ENCODE measurements around the gene CATSPERZ.

The CATSPERZ gene

GRCh38 chr11:64287676-64288352 lies 12.3 kb upstream of the CATSPERZ start:
- Mint-ChIP-seq H3K4me3 (no peak overlapping the region), H3K9me3 (no peaks in the 10 kb centered on the region)

DNA sequence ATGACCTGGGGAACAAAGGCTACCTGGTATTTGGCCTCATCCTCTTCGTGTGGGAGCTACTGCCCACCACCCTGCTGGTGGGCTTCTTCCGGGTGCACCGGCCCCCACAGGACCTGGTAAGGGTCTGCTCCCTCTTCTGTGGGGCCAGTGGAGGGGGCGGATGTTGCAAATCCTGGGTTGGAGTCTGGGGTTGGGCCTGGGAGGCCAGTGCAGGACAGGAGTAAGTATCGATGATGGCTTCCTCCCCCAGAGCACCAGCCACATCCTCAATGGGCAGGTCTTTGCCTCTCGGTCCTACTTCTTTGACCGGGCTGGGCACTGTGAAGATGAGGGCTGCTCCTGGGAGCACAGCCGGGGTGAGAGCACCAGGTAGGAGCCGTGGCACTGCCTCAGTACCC lies 11.8 kb upstream of the CATSPERZ start:
- peaks cover 18% of the 10 kb centered on the region for H3K4me1 Mint-ChIP-seq

More at GRCh38 chr11:64287676-64288352, 12.3 kb upstream of the CATSPERZ start:
- H3K27me3 Mint-ChIP-seq = peaks cover 13% of the 10 kb centered on the region
- H3K27ac Mint-ChIP-seq = no peak overlapping the region
- peaks cover 21% of the 10 kb centered on the region for H3K4me1 Mint-ChIP-seq
- ATAC-seq (no peak), DNase-seq (no peak)
- peaks cover 2% of the 10 kb centered on the region for H3K36me3 Mint-ChIP-seq (ENCODE audit: low read depth)

DNA sequence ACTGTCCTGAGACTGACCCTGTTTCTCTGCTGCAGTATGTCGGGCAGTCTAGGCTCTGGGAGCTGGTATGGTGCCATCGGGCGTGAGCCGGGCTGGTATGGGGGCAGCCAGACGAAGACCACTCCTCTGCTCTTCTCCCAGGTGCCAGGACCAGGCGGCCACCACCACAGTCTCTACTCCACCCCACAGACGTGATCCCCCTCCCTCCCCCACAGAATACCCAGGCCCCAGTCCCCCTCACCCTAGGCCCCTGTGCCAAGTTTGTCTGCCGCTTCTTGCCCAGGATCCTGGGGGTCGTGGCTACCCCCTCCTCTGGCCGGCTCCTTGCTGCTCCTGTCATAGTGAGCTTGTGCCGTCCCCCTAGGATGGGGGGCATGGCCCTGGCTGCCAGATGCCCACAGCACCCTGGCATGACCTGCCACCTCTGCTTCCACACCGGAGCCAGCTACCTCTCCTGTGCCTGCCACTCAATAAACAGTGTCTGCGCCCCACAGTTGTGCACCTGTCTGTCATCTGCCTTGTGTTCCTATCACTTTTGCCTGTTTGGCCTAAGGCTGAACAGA lies 11.1 kb upstream of the CATSPERZ start:
- no peak overlapping the region for H3K4me3 Mint-ChIP-seq

More for the DNA sequence above, 11.8 kb upstream of the CATSPERZ start:
- DNase-seq (no peak), ATAC-seq (no peak)
- Mint-ChIP-seq H3K9me3 (no peaks in the 10 kb centered on the region), H3K27me3 (peaks cover 18% of the 10 kb centered on the region), H3K4me3 (no peak overlapping the region), H3K36me3 (ENCODE audit: low read depth) (no peaks in the 10 kb centered on the region), H3K27ac (no peak overlapping the region)

DNA sequence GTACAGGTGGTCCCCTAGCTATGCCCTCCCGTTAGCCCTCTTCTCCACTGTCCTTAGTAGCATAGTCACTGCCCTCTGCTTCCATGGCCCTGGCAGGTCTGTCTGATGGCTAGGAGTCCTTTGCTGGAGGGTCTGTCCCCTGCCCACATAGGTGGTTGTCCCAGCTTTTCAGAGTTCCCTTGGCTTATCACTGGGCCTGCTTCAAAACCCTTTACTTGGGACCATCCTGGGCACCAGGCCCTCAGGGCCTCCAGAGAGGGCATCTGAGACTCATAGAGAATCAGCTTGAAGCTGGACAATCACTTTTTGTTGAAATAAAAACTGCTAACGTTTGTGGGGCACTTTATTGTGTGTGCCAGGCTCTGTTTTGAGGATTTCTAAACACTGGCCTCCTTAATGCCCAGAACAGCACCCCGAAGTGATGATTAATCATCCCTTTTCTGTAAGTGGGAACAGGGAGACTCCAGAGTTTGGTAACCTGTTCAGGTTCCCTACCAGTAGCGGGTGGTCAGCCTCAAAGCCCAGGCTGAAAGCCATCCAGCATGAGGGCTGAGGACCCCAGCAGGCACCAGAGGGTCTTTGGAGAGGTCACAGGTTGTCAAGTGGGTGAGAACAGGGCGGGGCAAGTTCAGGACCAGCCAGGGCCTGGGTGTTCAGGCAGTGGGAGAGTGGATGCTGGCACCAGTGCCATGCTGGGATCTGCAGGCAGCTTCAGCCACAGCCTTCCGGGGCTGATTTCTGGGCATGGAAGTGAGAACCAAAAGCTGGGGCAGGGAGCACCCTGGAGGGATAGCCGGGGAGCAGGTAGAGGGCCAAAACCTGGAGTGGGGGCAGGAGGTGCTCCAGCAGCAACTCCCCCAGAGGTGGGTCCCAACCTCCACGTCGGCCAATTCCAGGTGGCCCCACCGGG lies 9.6 kb upstream of the CATSPERZ start:
- Mint-ChIP-seq H3K4me1 (peaks cover 13% of the 10 kb centered on the region), H3K27ac (no peak overlapping the region), H3K36me3 (ENCODE audit: low read depth) (no peaks in the 10 kb centered on the region), H3K27me3 (peaks cover 37% of the 10 kb centered on the region), H3K4me3 (peak overlapping the region; percentile 34), H3K9me3 (no peaks in the 10 kb centered on the region)
- no peak for ATAC-seq
- no peak for DNase-seq

More for the DNA sequence above, 11.1 kb upstream of the CATSPERZ start:
- H3K36me3 Mint-ChIP-seq (ENCODE audit: low read depth) = no peaks in the 10 kb centered on the region
- peaks cover 25% of the 10 kb centered on the region for H3K27me3 Mint-ChIP-seq
- no peak for ATAC-seq
- DNase-seq = no peak
- H3K27ac Mint-ChIP-seq = no peak overlapping the region
- no peaks in the 10 kb centered on the region for H3K9me3 Mint-ChIP-seq
- peaks cover 15% of the 10 kb centered on the region for H3K4me1 Mint-ChIP-seq

GRCh38 chr11:64291262-64291751 lies 8.9 kb upstream of the CATSPERZ start, which contains the start of gene KCNK4:
Gene KCNK4 (plus strand): TSS chr11:64291302. CDS start chr11:64293019, 1,717 bp downstream.
- H3K27me3 Mint-ChIP-seq = peaks cover 44% of the 10 kb centered on the region
- no peaks in the 10 kb centered on the region for H3K9me3 Mint-ChIP-seq
- peak within 1 kb of the TSS; percentile 34 for H3K4me3 Mint-ChIP-seq
- no peak for ATAC-seq
- H3K36me3 Mint-ChIP-seq (ENCODE audit: low read depth) = no peaks in the 10 kb centered on the region
- DNase-seq = no peak
- no peak within 1 kb of the TSS for H3K27ac Mint-ChIP-seq
- peaks cover 11% of the 10 kb centered on the region for H3K4me1 Mint-ChIP-seq

GRCh38 chr11:64291752-64292459 lies 8.3 kb upstream of the CATSPERZ start:
- H3K27me3 Mint-ChIP-seq = peaks cover 50% of the 10 kb centered on the region
- H3K4me1 Mint-ChIP-seq = peaks cover 5% of the 10 kb centered on the region
- ATAC-seq (no peak), DNase-seq (no peak)
- no peak overlapping the region for H3K4me3 Mint-ChIP-seq
- no peak overlapping the region for H3K27ac Mint-ChIP-seq
- no peaks in the 10 kb centered on the region for H3K36me3 Mint-ChIP-seq (ENCODE audit: low read depth)
- H3K9me3 Mint-ChIP-seq = no peaks in the 10 kb centered on the region

DNA sequence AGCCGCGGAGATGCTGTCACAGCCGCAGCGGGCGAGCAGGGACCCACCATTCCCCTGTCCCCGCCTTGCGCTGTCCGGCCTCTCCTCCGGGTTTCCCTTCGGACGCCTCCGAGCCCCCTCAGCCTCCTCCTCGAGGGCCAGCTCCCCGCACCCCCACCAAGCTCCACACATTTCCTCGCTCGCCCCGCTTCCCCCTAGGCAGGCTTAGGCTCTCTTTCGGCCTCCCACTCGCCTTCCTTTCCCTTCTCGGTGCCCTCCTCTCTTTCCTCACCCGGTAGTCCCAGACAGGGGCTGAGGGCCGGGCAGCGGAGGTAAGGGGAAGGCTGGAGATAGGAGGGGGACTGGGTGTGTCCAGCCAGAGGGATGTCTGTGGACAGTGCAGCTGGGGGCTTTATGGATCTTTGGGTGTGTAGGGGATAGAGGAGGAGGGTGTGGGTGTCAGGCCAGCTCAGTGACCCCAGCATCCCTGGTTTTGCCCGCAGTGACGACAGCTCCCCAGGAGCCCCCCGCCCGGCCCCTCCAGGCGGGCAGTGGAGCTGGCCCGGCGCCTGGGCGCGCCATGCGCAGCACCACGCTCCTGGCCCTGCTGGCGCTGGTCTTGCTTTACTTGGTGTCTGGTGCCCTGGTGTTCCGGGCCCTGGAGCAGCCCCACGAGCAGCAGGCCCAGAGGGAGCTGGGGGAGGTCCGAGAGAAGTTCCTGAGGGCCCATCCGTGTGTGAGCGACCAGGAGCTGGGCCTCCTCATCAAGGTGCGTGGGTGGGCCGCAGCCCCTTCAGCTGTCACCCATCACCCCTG lies 7.5 kb upstream of the CATSPERZ start:
- DNase-seq = no peak
- no peak overlapping the region for H3K4me3 Mint-ChIP-seq
- H3K9me3 Mint-ChIP-seq = no peaks in the 10 kb centered on the region
- peaks cover 5% of the 10 kb centered on the region for H3K4me1 Mint-ChIP-seq
- peaks cover 58% of the 10 kb centered on the region for H3K27me3 Mint-ChIP-seq
- H3K27ac Mint-ChIP-seq = no peak overlapping the region
- no peak for ATAC-seq
- no peaks in the 10 kb centered on the region for H3K36me3 Mint-ChIP-seq (ENCODE audit: low read depth)

DNA sequence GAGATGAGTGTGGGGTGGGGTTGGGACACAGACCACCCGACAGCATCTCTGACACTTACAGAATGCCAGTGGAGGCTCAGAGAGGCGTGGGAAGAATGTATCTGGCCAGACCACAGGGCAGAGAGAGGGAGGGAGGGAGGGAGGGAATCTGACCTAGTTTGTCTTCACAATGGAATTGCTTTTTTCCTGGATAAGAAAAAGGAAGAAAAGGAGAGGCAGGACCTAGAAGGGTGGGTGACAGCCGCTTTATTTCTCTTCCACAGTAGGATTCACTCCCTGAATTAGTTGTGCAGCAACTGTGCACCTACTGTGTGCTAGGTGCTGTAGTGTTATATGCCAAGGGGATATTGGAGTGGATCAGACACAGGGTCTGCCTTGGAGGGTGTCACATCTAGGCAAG lies 5.4 kb upstream of the CATSPERZ start:
- H3K36me3 Mint-ChIP-seq (ENCODE audit: low read depth) = no peaks in the 10 kb centered on the region
- no peak for DNase-seq

DNA sequence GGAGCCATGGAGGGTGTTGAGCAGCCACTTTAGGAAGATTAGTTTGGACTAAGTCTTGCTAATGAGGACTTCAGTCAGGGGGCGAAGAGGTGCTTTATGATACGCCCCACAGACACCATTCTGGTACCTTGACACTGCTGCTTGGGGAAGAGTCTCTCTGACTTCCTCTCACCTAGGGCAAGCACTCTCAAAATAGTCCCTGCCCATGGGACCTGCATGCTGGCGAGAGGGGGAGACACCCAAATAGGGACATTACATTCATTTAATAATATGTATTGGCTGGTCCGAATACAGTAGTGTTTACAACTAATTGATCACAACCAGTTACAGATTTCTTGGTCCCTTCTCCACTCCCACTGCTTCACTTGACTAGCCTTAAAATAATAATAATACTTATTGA lies 4.4 kb upstream of the CATSPERZ start:
- H3K4me3 Mint-ChIP-seq = no peak overlapping the region
- peaks cover 79% of the 10 kb centered on the region for H3K27me3 Mint-ChIP-seq
- ATAC-seq = no peak
- peaks cover 15% of the 10 kb centered on the region for H3K4me1 Mint-ChIP-seq
- no peak for DNase-seq
- H3K9me3 Mint-ChIP-seq = no peaks in the 10 kb centered on the region
- no peaks in the 10 kb centered on the region for H3K36me3 Mint-ChIP-seq (ENCODE audit: low read depth)
- no peak overlapping the region for H3K27ac Mint-ChIP-seq

More for the DNA sequence above, 5.4 kb upstream of the CATSPERZ start:
- H3K9me3 Mint-ChIP-seq = no peaks in the 10 kb centered on the region
- ATAC-seq = no peak
- H3K27me3 Mint-ChIP-seq = peaks cover 78% of the 10 kb centered on the region
- no peak overlapping the region for H3K27ac Mint-ChIP-seq
- peaks cover 10% of the 10 kb centered on the region for H3K4me1 Mint-ChIP-seq
- no peak overlapping the region for H3K4me3 Mint-ChIP-seq

DNA sequence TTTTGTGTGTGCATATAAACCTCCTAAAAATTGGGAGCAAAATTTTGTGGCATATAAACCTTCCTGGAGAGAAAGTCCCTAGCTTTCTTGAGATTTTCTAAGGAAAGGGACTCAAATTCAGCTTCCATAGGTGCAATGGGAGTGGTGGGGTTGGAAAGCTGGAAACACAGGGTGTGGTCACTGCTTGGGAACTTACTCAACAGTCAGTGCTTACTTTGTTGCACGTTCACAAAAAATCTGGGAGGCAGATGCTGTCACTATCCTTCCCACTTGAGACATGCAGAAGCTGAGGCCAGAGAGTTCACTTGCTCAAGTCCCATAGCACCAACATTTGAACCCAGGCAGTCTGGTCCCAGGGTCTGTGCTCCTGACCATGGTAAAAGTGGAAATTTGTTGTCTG lies 3.9 kb upstream of the CATSPERZ start:
- Mint-ChIP-seq H3K36me3 (ENCODE audit: low read depth) (no peaks in the 10 kb centered on the region), H3K27ac (no peak overlapping the region), H3K4me1 (peaks cover 17% of the 10 kb centered on the region), H3K9me3 (no peaks in the 10 kb centered on the region), H3K4me3 (no peak overlapping the region), H3K27me3 (peaks cover 81% of the 10 kb centered on the region)
- ATAC-seq (no peak), DNase-seq (no peak)

DNA sequence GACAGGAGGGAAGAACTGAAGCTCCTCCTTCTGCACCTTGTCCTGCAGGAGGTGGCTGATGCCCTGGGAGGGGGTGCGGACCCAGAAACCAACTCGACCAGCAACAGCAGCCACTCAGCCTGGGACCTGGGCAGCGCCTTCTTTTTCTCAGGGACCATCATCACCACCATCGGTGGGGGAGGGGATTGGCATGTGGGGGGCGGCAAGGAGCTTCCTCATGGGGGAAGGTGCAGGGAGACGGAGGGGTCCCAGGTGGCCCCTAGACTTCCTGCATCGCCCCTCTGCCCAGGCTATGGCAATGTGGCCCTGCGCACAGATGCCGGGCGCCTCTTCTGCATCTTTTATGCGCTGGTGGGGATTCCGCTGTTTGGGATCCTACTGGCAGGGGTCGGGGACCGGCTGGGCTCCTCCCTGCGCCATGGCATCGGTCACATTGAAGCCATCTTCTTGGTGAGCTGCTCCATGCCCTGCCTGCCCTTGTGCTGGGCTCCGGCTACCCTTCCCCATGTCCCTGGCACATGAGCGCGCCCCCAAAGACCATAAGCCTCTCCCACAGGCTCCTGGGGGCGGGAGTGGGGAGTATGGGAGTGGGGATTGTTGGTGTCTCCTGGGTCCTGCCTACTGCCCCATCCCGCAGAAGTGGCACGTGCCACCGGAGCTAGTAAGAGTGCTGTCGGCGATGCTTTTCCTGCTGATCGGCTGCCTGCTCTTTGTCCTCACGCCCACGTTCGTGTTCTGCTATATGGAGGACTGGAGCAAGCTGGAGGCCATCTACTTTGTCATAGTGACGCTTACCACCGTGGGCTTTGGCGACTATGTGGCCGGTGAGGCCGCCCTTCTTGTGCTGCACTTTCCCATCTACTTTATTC lies 3.1 kb upstream of the CATSPERZ start:
- ATAC-seq (no peak), DNase-seq (no peak)
- no peak overlapping the region for H3K4me3 Mint-ChIP-seq
- H3K27ac Mint-ChIP-seq = no peak overlapping the region
- H3K36me3 Mint-ChIP-seq (ENCODE audit: low read depth) = no peaks in the 10 kb centered on the region
- H3K27me3 Mint-ChIP-seq = peaks cover 87% of the 10 kb centered on the region
- no peaks in the 10 kb centered on the region for H3K9me3 Mint-ChIP-seq
- peaks cover 17% of the 10 kb centered on the region for H3K4me1 Mint-ChIP-seq

DNA sequence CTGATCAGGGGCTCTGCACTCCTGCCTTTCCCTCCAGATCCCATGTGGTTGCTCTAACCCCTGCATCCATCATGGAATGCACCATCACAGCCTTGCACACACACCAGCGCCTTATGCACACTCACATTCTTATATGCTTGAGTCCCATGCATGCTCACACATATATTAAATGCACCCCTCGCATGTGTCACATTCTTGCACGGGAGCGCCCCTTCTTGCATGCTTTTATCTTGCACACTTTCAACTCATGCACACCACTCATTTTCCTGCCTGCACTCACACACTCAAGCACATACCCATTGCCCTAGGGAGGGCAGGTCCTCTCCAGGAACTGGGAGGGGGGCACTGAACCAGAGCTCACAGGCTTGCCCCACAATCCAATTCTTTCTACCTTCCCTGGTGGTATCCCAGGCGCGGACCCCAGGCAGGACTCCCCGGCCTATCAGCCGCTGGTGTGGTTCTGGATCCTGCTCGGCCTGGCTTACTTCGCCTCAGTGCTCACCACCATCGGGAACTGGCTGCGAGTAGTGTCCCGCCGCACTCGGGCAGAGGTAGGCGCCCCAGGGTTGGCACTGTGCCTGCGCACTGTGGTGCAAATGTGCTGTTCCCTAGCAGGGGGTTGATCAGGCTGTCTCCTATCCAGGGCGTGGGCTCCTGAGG lies 2.3 kb upstream of the CATSPERZ start:
- H3K27me3 Mint-ChIP-seq = peaks cover 83% of the 10 kb centered on the region
- peaks cover 17% of the 10 kb centered on the region for H3K4me1 Mint-ChIP-seq
- no peak for DNase-seq
- no peak overlapping the region for H3K27ac Mint-ChIP-seq
- no peak overlapping the region for H3K4me3 Mint-ChIP-seq
- no peak for ATAC-seq
- no peaks in the 10 kb centered on the region for H3K9me3 Mint-ChIP-seq
- H3K36me3 Mint-ChIP-seq (ENCODE audit: low read depth) = no peaks in the 10 kb centered on the region
